Left colon (tissue), 2 donors: Measurements from ENCODE around the gene WDFY3. TPM values are rescaled to one million over a fixed set of nuclear protein-coding genes. Genes with fewer than 3 reads are reported as not detected.
"Not testable (repeated sequence)": the region's sequence is repeated elsewhere in the genome, so short reads cannot be mapped to it uniquely, and the experiment has no call there.

ENCODE experiments used
- ATAC-seq: fragments of 200-7000 bp; cut with Tn5 transposase; one replicate; pipeline ENCODE4 v1.9.1; 2020; ENCODE audit warnings: mild to moderate bottlenecking, moderate library complexity
- DNase-seq, 2 donors: peaks; one replicate each; pipeline ENCODE4 v3.0.0-alpha.2; 2020
- intact Hi-C, 2 donors: fragments of 100-400 bp; cut with DNase I in 1 of 2; cut with micrococcal nuclease in 1 of 2; formaldehyde crosslinking; loops; one replicate each; pipeline versions ENCODE4 v1.11.2 to v1.14.0; 2022; cut with DNase I, micrococcal nuclease
- total RNA-seq, 2 donors: library from RNA; stranded (reverse); fragmentation: NEBNext Ultra II Directional; extraction: Animal tissue kit (Norgen Biotek cat#: 25700); gene quantifications; one replicate each; pipeline ENCODE4 v1.2.1, GENCODE V29; 2021
- donor health status: DM: no; HTN: no; CAD: no.
- donor health status: DM: yes; HTN: yes; CAD: no.

WDFY3 gene
- total RNA-seq, 2 donors from 2014 or later = 51.8 to 52.1 TPM

- no peak for DNase-seq
- no peak for ATAC-seq
These were observed 300.1 kb downstream of the WDFY3 start for GRCh38 chr4:84666439-84666838.

GRCh38 chr4:84664767-84665166 lies 301.7 kb downstream of the WDFY3 start:
- intact Hi-C loops, DNase-seq, ATAC-seq: not testable (repeated sequence)

More at GRCh38 chr4:84666439-84666838, 300.1 kb downstream of the WDFY3 start:
- intact Hi-C loops = no loop called here

GRCh38 chr4:84661191-84661939 lies 305.1 kb downstream of the WDFY3 start:
- DNase-seq (no peak), ATAC-seq (peak; percentile 75)
- intact Hi-C loops = no loop called here

- DNase-seq = no peak
- intact Hi-C loops = no loop called here
- peak; percentile 22 for ATAC-seq
These were observed 305.9 kb downstream of the WDFY3 start for GRCh38 chr4:84660606-84661005.

- intact Hi-C loops = no loop called here
- DNase-seq (no peak), ATAC-seq (no peak)
These were observed 314.0 kb downstream of the WDFY3 start for GRCh38 chr4:84652478-84652877.

GRCh38 chr4:84651499-84651898 lies 315.0 kb downstream of the WDFY3 start:
- ATAC-seq (no peak), DNase-seq (no peak)
- intact Hi-C loops = no loop called here

- DNase-seq = peak; percentile 54 to 63
- intact Hi-C loops = no loop called here
- ATAC-seq = peak; percentile 92
These were observed 317.4 kb downstream of the WDFY3 start for GRCh38 chr4:84648863-84649647.

GRCh38 chr4:84648178-84648577 lies 318.3 kb downstream of the WDFY3 start:
- ATAC-seq = no peak
- intact Hi-C loops = no loop called here
- no peak for DNase-seq

- ATAC-seq = no peak
- DNase-seq = no peak
- intact Hi-C loops = no loop called here
These were observed 319.1 kb downstream of the WDFY3 start for GRCh38 chr4:84647312-84647884.

GRCh38 chr4:84644087-84644486 lies 322.4 kb downstream of the WDFY3 start:
- no peak for DNase-seq
- no peak for ATAC-seq
- intact Hi-C loops = no loop called here

GRCh38 chr4:84639145-84639544 lies 327.3 kb downstream of the WDFY3 start:
- ATAC-seq (peak; percentile 40), DNase-seq (no peak)
- intact Hi-C loops = no loop called here

- DNase-seq (no peak), ATAC-seq (no peak)
- intact Hi-C loops = no loop called here
These were observed 328.4 kb downstream of the WDFY3 start for GRCh38 chr4:84638092-84638491.

- ATAC-seq = no peak
- intact Hi-C loops = no loop called here
- DNase-seq = no peak
These were observed 331.5 kb downstream of the WDFY3 start for GRCh38 chr4:84634961-84635360.

GRCh38 chr4:84632092-84632491 lies 334.4 kb downstream of the WDFY3 start:
- intact Hi-C loops = no loop called here
- ATAC-seq = no peak
- no peak for DNase-seq

- DNase-seq = no peak
- intact Hi-C loops = no loop called here
- ATAC-seq = no peak
These were observed 334.9 kb downstream of the WDFY3 start for GRCh38 chr4:84631573-84631972.

GRCh38 chr4:84626673-84627072 lies 339.8 kb downstream of the WDFY3 start:
- intact Hi-C loops = no loop called here
- ATAC-seq = no peak
- DNase-seq = no peak

GRCh38 chr4:84623661-84624060 lies 342.8 kb downstream of the WDFY3 start:
- ATAC-seq (no peak), DNase-seq (no peak)
- intact Hi-C loops = no loop called here

- ATAC-seq = no peak
- intact Hi-C loops = no loop called here
- DNase-seq = no peak
These were observed 343.5 kb downstream of the WDFY3 start for GRCh38 chr4:84622959-84623358.
